ENCODE results near the gene SPATS2L. TPM values are rescaled to one million over a fixed set of nuclear protein-coding genes. Genes with fewer than 3 reads are reported as not detected.
A peak's percentile ranks its signal among the peaks of the same experiment; 100 is the strongest.

The SPATS2L gene
- total RNA-seq, 1 experiment from 2014 or later = 47.3 TPM

DNA sequence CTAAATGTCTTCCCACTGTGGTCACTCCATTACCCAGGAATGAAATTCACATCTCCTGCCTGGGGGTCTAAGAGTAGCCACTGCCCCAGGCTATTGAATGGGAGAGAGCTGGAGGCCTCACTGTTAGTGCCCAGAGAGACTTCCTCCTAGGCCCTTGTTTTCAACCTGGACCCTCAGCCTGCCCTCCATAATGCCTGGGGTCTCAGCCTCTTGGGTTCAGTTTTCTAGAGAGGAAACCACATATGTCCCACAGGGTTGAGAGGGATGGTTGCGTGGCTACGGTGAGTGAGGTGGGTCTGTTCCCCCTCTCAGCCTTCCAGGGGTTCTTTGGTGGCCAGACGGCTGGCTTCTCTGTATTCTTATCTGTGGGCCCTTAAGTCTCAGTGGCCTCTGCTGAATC, 43.4 kb downstream of the SPATS2L start:
- no peak overlapping the region for H2AFZ ChIP-seq (ENCODE audit: low read length)
- Mint-ChIP-seq H3K4me1 (peaks cover 48 to 53% of the 10 kb centered on the region in 2 experiments), H3K27me3 (ENCODE audit: low read depth) (no peaks in the 10 kb centered on the region), H3K27ac (peak overlapping the region; percentile 29 to 45 (median 38); a peak in 3 of 7 replicates), H3K4me3 (no peak overlapping the region), H3K9me3 (peaks cover 0 to 3% of the 10 kb centered on the region in 2 experiments; a peak in 3 of 5 replicates), H3K36me3 (ENCODE audit: insufficient read depth in 1 of 3, low read depth in 3 of 3) (peaks cover 11 to 20% (median 16%) of the 10 kb centered on the region in 3 experiments)
- H2BK15ac ChIP-seq (ENCODE audit: low read depth, low read length) = no peak overlapping the region
- no peak overlapping the region for H3K14ac ChIP-seq (ENCODE audit: insufficient read depth, low read length)
- no peak overlapping the region for H4K8ac ChIP-seq (replicated peaks; ENCODE audit: insufficient read length, low read depth, low read length)
- H3K23me2 ChIP-seq (ENCODE audit: insufficient read length, low read depth, low read length, poor library complexity, severe bottlenecking) = no peaks in the 10 kb centered on the region
- no peak overlapping the region for H3K4me2 ChIP-seq (ENCODE audit: insufficient read depth, insufficient read length, low read length)
- H2BK5ac ChIP-seq (ENCODE audit: insufficient read length, low read length) = no peak overlapping the region
- H2AK5ac ChIP-seq (ENCODE audit: insufficient read length, low read length) = no peak overlapping the region
- H3K56ac ChIP-seq (ENCODE audit: insufficient read length, low read depth, low read length) = no peak overlapping the region
- H2BK120ac ChIP-seq (ENCODE audit: low read depth, low read length, poor library complexity, severe bottlenecking) = no peak overlapping the region
- no peak overlapping the region for H3K27ac ChIP-seq (ENCODE audit: insufficient read length, low read depth, low read length)
- peaks cover 41% of the 10 kb centered on the region; the same call in 1 of the 2 replicates for H3K79me2 ChIP-seq (ENCODE audit: insufficient read depth, low read length)
- H3K4ac ChIP-seq (ENCODE audit: low read depth, low read length) = no peak overlapping the region
- H3K9me3 ChIP-seq (ENCODE audit: control insufficient read depth, low read depth, low read length) = no peaks in the 10 kb centered on the region
- H4K5ac ChIP-seq (ENCODE audit: insufficient read length, low read depth, low read length) = no peak overlapping the region
- H3K27me3 ChIP-seq (ENCODE audit: insufficient read depth, low read length) = no peaks in the 10 kb centered on the region
- TF ChIP-seq, protein P1, sequence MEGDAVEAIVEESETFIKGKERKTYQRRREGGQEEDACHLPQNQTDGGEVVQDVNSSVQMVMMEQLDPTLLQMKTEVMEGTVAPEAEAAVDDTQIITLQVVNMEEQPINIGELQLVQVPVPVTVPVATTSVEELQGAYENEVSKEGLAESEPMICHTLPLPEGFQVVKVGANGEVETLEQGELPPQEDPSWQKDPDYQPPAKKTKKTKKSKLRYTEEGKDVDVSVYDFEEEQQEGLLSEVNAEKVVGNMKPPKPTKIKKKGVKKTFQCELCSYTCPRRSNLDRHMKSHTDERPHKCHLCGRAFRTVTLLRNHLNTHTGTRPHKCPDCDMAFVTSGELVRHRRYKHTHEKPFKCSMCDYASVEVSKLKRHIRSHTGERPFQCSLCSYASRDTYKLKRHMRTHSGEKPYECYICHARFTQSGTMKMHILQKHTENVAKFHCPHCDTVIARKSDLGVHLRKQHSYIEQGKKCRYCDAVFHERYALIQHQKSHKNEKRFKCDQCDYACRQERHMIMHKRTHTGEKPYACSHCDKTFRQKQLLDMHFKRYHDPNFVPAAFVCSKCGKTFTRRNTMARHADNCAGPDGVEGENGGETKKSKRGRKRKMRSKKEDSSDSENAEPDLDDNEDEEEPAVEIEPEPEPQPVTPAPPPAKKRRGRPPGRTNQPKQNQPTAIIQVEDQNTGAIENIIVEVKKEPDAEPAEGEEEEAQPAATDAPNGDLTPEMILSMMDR (conservative IDR thresholded peaks at IDR 0.05) = no peak
- no peaks in the 10 kb centered on the region for H4K20me1 ChIP-seq (ENCODE audit: control insufficient read depth, insufficient read depth, insufficient read length)
- no peak overlapping the region for H3K23ac ChIP-seq (ENCODE audit: insufficient read length, low read depth, low read length)
- H3T11ph ChIP-seq (ENCODE audit: low read length) = no peak overlapping the region
- no peak overlapping the region for H3K18ac ChIP-seq (ENCODE audit: insufficient read length, low read depth, low read length)
- H3K79me1 ChIP-seq (ENCODE audit: insufficient read depth, low read depth, low read length, poor library complexity, severe bottlenecking) = peaks cover 4% of the 10 kb centered on the region
- no peak overlapping the region for H4K91ac ChIP-seq (ENCODE audit: insufficient read length, low read depth, low read length)
- no peak overlapping the region for H3K9ac ChIP-seq (ENCODE audit: extremely low read depth, insufficient read length, low read length)
- no peak for DNase-seq
- WGBS (ENCODE audit: extremely low coverage, insufficient read length, low lambda C conversion rate) = no CpG with 5 or more reads among the region's 3 CpGs
- H3K4me1 ChIP-seq (ENCODE audit: insufficient read depth, low read length) = peaks cover 21% of the 10 kb centered on the region
- no peak overlapping the region for H2BK12ac ChIP-seq (ENCODE audit: insufficient read length, low read depth, low read length)
- no peak overlapping the region for H2BK20ac ChIP-seq (ENCODE audit: low read depth, low read length, poor library complexity, severe bottlenecking)
